Adipocyte (in vitro differentiated cells): ENCODE results near the gene TMIGD3.

Experiments used
- DNase-seq: peaks from one replicate; pipeline ENCODE4 v3.0.0-alpha.2; 2015; ENCODE audit warnings: low read depth
- H3K27me3 ChIP-seq: replicated peaks from 2 replicates; pipeline ENCODE4 v1.7.0; 2013; ENCODE audit warnings: mild to moderate bottlenecking, low read length, moderate library complexity; ENCODE audit not compliant: control insufficient read depth, insufficient read depth
- H3K36me3 ChIP-seq: 2 replicates; pipeline ENCODE4 v1.7.0; 2013; ENCODE audit warnings: low read length, mild to moderate bottlenecking, moderate library complexity; ENCODE audit not compliant: control insufficient read depth, insufficient read depth, severe bottlenecking
- H3K4me1 ChIP-seq: 2 replicates; pipeline ENCODE4 v1.7.0; 2013; ENCODE audit warnings: mild to moderate bottlenecking, low read length, moderate library complexity; ENCODE audit not compliant: control insufficient read depth, insufficient read depth
- H3K4me3 ChIP-seq: 2 replicates; pipeline ENCODE4 v1.7.0; 2013; ENCODE audit warnings: mild to moderate bottlenecking, low read length, moderate library complexity
- H3K9ac ChIP-seq: 2 replicates; pipeline ENCODE4 v1.7.0; 2013; ENCODE audit warnings: mild to moderate bottlenecking, low read length, moderate library complexity
- H3K9me3 ChIP-seq: 2 replicates; pipeline ENCODE4 v1.7.0; 2013; ENCODE audit warnings: mild to moderate bottlenecking, low read length, moderate library complexity; ENCODE audit not compliant: control insufficient read depth

Gene TMIGD3

GRCh38 chr1:111442457-111442856 lies 61.0 kb downstream of the TMIGD3 start:
- peaks cover 23% of the 10 kb centered on the region for H3K4me1 ChIP-seq
- DNase-seq, result no peak
- no peaks in the 10 kb centered on the region for H3K27me3 ChIP-seq
- peaks cover 98% of the 10 kb centered on the region for H3K36me3 ChIP-seq
- H3K9me3 ChIP-seq, result no peaks in the 10 kb centered on the region
- H3K9ac ChIP-seq, result no peak overlapping the region
- H3K4me3 ChIP-seq, result no peak overlapping the region

- H3K4me1 ChIP-seq, result peaks cover 23% of the 10 kb centered on the region
- H3K4me3 ChIP-seq, result no peak overlapping the region
- DNase-seq, result peak; percentile 45
- no peaks in the 10 kb centered on the region for H3K27me3 ChIP-seq
- peaks cover 93% of the 10 kb centered on the region for H3K36me3 ChIP-seq
- no peak overlapping the region for H3K9ac ChIP-seq
- H3K9me3 ChIP-seq, result no peaks in the 10 kb centered on the region
Observed at GRCh38 chr1:111441573-111442192, 61.8 kb downstream of the TMIGD3 start.

GRCh38 chr1:111439461-111440351 lies 63.7 kb downstream of the TMIGD3 start:
- Histone ChIP-seq H3K36me3 (peaks cover 73% of the 10 kb centered on the region), H3K9me3 (no peaks in the 10 kb centered on the region), H3K4me1 (peaks cover 27% of the 10 kb centered on the region), H3K27me3 (no peaks in the 10 kb centered on the region), H3K9ac (no peak overlapping the region), H3K4me3 (no peak overlapping the region)
- DNase-seq, result no peak

- H3K9me3 ChIP-seq, result no peaks in the 10 kb centered on the region
- no peaks in the 10 kb centered on the region for H3K27me3 ChIP-seq
- no peak overlapping the region for H3K9ac ChIP-seq
- H3K36me3 ChIP-seq, result peaks cover 43% of the 10 kb centered on the region
- peak; percentile 23 for DNase-seq
- H3K4me1 ChIP-seq, result peaks cover 27% of the 10 kb centered on the region
- no peak overlapping the region for H3K4me3 ChIP-seq
Observed at GRCh38 chr1:111436726-111437125, 66.7 kb downstream of the TMIGD3 start.
